ENCODE measurements around the gene SND1.

- no peak for TF ChIP-seq ZNF23 (tag by site-specific recombination; IDR thresholded peaks at IDR 0.05; ENCODE audit: borderline replicate concordance)
- no peak for TF ChIP-seq ZNF121 (tag by site-specific recombination; IDR thresholded peaks at IDR 0.05)
- TF ChIP-seq ZNF184 (tag by site-specific recombination; IDR thresholded peaks at IDR 0.05): no peak
- TF ChIP-seq ZNF837 (tag by site-specific recombination; IDR thresholded peaks at IDR 0.05): no peak
- no peak for TF ChIP-seq SCRT1 (tag by site-specific recombination; IDR thresholded peaks at IDR 0.05; ENCODE audit: borderline replicate concordance)
- no peak for TF ChIP-seq ZNF114 (tag by site-specific recombination; IDR thresholded peaks at IDR 0.05)
- TF ChIP-seq ZNF660 (tag by site-specific recombination; IDR thresholded peaks at IDR 0.05): no peak
- TF ChIP-seq REST (tag by site-specific recombination; IDR thresholded peaks at IDR 0.05): no peak
Measured at GRCh38 chr7:127736511-127736910, 84.5 kb downstream of the SND1 start.
